CD4-positive, alpha-beta T cell treated with Interleukin-1 beta for 1 hour (primary cell): ENCODE data around the gene COL13A1.

ENCODE experiments used
- DNase-seq, 2 donors: peaks; one replicate each; pipeline ENCODE4 v3.0.0-alpha.2; 2020 to 2022

Gene COL13A1

DNA sequence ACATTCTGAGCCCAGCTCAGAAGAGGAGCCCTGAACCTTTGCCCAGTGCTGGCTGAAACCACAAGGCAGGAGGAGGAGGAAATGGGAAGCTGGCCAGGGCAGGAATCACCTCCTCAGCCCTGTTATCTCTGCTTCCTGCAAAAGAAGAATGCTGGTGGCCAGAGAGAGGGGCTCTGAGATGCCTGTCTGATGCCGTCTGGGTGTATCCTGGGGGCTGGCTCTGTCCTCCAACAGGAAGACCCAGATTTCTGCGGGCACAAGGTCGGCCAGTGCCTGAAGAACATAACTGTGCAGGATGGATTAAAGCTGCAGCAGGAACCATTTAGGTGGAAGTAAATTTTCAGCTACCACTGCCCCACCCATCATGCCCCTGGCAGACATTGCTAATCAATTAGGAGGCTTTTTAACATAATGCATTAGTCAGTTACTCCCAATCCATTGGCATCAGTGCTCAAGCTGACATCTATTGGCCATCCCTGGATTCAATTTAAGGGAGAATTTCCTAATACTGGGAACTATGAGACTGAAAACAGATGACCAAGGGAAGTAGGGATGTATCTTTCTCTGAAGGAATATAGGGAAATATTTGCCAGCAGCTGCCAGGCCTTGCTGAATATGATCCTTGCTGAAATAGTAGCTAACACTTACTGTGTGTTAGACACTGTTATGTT lies 67.7 kb downstream of the COL13A1 start:
- no peak for DNase-seq

DNA sequence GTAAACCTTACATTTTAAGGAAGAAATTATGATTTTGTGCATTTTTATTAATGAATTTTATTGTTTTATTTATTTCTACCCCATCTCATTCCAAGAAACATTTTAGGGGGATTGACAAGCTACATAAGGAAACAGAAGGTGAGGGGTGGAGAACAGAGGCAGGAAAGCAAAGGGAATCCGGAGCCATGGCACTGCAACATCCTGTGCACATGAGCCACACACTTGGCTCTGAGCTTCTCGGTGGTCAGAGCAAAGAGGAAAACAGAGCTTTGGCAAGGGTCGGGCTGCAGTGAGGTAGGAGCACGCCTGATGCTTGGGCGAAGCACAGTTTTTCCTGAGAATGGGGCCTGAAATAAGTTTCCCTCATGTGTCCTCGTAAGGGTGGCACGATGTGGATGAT lies 68.9 kb downstream of the COL13A1 start:
- no peak for DNase-seq

DNA sequence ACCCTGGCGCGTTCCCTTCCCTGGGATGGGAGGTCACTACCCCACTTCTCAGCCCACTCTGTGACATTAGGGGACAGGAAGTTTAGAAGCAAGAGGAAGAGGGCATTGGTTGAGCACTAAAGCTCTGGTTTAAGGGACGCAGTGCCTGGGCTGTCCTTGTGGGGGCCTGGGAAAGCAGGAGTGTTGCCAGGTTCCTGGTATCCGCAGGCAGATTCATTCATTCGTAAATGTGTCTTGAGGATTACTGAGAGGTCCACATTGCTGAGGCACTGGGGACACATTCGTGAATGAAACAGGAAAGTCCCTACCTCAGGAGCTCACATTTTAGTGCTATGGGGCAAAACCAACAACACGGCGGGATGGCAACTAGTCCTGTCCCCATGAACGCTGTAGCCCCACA lies 69.4 kb downstream of the COL13A1 start:
- no peak for DNase-seq

DNA sequence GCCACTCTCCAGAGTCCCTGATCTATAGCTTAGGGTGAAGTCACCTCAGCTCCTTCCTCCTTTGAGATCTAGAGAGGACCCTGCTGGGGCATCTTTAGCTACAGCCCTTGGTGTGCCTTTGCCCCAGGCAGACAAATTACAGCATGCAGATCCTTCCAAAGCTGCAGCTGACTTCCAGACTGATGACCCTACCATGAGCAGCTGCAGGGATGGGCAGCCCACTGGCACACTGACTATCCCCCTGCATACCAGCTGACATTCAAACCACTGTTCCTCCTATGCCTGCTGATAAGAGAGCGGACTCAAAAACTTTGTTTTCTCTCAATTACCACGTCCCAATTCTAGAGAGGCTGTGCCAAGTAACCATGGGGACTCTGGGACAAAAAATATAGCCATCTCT lies 70.6 kb downstream of the COL13A1 start:
- DNase-seq, result no peak

DNA sequence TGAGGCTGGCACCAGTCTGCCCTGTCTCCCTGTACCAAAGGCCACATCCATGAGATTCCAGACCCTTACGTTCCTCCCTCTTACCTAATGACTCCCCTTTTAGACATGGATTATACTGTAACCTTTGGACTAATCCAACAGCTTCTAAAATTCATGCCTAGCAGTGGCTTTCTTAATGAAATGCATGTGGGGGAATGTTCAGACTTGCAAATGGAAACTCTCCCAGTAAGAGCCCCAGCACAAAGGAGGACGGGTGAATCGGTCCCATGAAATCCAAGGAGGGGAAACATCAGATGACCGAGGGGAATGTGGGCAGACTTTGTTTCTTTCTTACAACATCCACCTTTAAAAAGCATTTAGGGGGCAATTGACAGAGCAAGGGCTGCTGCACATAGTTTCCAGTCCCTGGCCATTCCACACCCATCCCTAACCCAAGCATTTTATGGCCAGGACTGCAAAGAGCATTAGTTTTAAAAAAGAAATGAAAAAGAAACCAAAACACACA lies 71.5 kb downstream of the COL13A1 start:
- DNase-seq, result no peak

DNA sequence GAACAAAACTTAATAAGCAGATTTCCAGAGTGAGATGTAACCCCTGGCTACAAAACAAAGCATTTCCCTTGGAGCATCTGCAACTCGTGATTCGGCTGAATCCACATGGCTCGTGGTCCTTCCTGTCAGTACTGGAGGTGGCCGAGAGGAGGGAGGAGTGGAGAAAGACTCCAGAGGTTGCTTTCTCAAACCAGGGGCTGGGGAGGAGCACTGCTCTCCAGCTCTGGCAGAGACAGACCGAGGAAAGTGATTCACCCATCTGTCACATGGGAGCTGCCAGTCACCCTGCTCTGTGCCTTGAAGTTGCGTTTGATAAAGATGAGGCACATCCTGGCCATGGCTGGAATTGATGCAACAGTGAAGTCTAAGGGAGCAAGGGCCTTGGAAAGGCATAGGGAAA lies 72.7 kb downstream of the COL13A1 start:
- DNase-seq, result no peak

DNA sequence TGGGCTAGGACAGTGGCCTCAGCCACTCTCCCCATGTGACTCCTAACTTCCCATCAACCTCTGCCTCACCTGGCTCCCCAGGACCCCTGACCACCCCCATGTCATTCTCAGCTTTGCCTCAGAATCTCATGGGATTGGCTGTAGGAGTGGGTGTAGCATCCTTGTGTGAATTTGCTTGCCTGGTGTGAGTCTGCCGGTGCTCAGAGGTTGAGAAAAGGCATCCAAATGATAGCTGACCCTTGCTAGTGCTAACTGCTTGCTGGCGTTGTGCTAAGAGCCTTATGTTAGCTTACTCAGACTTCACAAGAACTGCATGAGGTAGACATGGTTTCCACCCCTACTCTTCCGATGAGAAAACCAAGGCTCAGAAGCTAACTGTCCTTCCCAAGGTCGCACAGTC lies 74.2 kb downstream of the COL13A1 start:
- DNase-seq, result no peak

DNA sequence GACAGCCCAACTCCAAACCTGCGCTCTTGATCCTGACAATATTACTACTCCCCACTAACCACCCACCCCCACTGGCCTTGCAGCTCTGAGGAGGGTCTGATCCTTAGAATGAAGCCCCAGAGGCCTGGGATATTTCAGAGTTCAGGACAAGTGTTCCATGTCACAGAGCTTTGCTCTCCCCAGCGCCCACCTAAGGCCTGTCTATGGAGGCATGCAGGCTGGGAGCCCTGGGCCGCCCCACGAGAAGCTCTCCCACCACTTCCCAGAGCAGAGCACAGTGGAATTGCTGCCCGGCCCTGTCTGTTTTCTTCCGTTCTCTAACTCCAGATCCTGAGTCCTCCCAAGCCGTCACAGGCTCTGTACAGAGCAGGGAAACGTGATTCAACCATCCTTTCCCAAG lies 74.6 kb downstream of the COL13A1 start:
- no peak for DNase-seq

DNA sequence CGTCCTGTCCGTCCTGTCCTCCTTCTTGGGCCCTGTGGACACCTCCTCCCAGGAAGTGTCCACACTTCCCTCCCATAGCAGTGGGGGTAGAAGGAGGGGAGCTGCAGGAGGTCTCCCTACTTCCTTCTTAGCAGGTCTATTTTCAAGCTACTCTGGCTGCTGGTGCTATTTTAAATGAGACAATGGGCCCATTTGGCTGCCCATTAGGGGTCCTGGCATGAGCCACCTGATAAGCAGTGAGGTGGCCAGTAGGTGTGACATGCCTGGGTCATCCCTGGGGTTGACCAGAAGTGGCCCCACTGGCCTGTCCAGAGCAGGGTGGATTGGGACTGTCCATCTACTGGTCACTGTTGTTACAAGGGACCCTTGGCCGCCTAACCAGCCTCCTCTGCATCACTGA lies 75.2 kb downstream of the COL13A1 start:
- DNase-seq, result no peak

DNA sequence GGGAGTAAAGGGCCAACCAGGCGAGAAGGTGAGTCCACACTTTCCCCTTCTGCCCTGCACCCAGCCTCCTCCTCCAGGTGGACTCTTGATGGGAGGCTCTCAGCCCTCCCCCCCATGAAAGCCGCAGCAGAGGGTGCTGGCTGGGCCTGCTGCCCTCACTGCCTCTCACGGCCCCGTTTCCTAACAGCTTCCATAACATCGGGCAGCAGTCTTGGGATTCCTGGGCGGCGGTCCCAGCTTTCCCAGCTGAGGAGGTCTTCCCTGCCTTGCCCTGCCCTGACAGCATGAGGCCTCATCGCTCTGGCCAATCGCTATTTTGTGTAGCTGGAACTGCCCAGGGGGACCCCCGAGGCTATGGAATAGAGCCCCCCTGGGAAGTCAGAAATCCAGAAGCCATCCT lies 76.3 kb downstream of the COL13A1 start:
- DNase-seq, result no peak

DNA sequence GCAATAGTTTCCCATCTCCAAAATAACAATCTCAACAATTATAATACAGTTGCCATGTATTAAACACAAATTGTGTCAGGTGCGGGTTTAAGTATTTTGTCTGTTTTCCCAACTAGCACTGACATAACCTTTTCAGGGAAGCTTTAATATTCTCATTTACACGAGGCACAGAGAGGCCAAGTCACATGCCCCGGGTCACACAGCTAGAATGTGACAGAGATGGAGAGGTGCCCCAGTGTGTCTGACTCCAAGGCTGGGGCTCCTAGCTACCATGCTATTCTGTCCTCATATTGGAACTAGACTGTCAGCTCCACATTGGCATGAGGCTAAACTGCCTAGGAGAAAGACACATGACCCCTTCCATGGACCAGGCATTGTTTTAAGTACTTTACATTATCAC lies 77.2 kb downstream of the COL13A1 start:
- DNase-seq, result no peak

DNA sequence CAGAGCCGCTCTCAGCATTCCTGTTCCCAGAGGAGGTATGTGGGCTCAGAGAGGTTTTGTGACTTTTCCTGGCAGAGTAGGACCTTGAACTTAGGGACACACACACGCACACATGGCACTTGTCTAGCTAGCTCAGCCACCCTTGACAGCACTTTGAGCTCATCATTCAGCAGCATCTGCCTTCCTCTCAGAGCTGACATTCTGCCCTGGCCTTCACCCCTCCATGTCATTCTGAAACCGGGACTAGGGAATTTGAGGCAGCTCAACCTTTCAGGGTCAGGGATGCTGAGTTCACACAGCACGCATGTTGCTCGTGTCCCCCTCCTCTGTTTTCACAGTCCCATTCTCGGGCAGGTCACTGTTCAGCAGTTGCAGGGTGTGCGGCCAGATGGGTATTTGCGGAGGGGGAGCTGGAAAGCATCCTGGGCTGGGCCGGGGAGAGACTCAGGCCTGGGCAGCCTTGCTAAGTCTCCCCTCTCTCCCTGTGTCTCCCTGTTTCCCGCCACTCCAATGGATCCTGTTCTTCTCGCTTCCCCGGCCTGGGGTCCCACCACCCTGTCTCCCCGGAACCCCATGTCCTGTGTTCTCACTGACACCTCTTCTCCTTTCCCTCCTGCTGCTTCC lies 78.0 kb downstream of the COL13A1 start:
- no peak for DNase-seq

DNA sequence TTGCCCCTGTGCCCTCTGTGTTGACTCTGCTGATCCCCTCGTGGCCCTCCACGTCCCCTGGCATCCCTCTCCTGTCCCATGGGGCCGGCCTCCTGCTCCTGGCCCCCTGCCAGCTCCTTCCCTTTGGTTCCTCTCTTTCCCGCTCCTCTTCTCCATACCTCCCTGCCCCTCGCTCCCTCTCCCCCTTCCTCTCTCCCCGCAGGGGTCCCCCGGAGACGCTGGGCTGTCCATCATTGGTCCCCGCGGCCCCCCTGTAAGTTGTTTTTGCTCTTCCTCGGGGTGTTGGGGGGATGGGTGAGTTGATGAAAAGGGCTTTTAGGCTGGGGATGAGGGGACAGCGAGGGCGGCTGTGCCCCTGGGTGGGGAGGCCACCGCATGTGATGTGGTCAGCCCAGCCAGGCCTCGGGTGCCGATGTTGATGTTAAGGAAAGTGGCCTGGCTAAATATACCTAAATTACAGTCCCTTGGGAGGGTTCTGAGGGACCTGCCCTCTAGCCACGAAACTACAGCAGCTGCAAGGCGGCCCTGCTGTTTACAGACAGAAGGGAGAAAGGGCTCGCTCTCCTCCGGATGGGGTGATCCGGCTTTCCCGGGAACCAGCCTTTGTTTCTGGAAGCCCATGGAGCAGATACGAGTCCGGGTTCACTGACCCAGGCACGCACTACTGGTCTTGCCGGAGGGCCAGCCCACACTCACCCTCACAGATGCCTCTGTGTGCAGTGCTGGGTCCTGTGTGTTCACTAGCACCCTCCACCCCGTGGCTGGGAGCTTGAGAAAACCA lies 78.8 kb downstream of the COL13A1 start:
- no peak for DNase-seq

DNA sequence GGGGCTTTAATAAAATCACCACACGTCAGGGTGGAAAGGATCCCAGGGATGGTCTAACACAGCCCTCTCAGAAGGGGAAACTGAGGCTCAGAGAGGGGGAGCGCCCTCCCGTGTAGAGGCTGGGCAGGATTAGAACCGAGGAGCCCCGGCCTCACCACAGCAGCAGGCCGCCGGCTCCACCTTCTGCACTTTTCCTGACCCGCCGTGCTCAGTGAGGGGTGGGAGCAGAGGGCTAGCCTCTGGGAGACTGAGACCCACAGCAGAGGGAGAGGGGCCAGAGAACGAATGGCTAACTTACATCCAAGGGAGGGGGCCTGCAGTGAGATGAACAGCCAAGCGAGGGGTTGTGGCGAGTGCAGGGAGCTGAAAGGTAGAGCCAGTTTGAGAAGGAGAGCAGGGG lies 79.5 kb downstream of the COL13A1 start:
- DNase-seq, result no peak

DNA sequence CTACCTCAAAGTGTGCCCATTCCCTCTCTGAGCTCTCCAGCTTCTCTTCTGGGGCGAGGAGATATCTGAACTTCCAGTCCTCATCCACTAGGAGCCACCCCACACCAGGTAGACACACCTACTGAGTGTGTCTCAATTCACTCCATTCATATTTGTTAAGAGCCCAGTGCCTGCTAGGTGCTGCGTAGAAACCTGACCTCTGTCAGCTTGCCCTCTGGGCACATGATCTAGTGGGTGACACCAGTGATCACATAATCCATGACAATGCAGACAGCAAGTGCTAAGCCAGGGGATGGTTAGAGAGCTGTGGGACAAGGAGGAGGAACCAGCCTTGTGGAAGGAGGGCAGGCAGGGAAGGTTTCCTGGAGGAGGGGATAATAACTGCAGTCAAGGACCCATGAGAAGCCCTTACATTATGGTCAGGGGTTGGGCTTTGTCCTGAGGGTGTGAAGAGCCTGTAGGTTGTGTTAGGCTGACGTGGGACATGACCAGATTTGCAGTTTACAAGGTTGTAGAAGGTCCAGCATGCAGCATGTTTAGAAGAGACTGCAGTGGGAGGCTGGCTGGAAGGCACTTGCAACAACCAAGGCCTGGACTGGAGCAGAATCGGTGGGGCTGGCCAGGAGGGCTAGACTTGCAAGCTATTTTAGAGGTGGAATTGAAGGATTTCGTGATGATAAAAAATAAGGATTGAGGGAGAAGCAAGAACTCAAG lies 81.8 kb downstream of the COL13A1 start:
- DNase-seq, result no peak

DNA sequence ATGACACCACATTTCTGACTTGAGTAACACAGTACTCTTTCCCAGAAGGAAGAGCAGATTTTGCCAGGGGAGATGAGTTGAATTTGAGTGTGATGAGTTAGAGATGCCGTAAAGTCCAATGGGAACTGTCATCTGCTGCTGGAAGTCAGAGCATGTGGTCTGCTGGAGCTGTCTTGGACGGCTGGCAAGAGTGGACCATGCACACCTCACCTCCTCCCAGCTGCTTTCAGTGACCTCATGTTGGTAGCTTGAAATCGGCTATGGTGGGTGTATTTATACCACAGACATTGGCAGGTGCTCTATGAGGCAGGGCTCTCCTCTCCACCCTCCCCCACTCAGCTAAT lies 82.3 kb downstream of the COL13A1 start:
- no peak for DNase-seq

DNA sequence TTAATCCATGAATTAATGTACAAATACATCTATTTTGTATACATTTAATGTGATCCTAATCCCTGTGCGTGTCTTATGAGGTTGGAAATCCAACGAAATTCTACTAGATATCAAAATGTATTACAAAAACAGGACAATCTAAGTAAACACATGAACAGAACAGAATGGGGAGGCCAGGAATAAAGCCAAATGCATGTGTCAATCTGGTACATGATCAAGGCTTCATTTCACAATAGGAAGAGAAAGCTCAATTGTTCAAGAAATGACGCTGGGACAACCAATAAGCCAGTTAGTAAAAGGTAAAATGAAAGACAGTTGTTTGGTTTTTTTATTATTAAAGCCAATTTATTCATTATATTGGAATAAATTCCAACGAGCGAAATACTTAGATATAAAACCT lies 83.0 kb downstream of the COL13A1 start:
- no peak for DNase-seq

DNA sequence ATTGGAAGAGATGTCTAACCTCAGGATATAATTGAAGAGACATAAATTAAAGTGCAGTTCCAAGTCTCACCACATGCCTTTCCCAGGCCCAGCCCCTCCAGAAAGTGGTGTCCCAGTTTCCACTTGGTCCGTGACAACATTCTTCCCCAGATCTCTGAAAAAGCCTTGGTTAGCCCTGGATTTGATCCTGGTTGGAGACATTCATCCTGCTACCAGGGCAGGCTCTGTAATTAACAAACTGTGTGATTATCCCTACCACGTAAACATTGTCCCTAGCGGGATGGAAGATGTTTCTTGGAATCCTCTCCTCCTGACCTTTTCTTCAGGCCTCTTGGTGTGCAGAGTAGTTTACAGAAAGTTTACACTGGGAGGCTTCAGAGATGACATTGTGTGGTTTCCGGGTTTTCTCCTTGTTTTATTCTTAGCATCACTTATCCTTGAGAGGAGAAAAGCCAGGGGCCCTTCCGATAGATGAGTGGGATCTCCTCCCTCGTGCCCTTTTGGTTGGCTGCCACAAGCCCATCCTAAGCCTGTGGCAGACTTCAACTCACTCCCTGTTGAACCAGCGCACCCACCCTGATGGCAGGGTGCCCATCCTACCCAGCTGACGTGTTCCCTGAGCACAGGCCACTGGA lies 83.8 kb downstream of the COL13A1 start:
- no peak for DNase-seq

DNA sequence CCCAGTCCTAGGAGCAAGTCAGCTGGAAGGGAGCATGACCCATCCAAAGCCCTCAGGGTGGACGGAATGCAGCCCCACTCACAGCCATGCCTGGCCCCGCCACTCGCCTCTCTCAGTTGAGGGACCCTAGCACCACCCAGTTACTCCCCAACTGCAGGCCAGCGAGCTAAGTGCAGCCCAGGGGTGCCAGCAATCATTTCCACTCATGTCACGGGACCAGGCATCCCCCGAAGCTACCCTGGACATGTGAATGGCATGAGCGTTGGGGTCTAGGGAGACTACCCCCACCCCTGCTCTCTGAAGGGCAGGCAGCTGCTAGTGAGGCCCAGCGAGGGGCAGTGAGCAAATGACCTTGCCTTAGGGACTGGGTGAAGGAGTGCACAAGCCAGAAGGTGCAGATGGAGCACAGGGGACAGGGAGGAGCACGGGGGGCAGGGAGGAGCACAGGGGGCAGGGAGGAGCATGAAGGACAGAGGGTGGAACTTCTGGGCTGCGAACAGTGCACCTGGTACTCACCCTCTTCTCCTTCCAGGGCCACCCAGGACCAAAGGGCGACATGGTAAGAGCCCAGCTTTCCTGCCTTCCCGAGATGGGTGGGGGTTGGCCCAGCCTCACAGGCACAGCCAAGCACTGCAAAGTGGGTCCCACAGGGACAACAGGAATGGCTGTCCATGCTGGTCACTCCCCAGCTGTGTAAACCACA lies 87.3 kb downstream of the COL13A1 start:
- no peak for DNase-seq

DNA sequence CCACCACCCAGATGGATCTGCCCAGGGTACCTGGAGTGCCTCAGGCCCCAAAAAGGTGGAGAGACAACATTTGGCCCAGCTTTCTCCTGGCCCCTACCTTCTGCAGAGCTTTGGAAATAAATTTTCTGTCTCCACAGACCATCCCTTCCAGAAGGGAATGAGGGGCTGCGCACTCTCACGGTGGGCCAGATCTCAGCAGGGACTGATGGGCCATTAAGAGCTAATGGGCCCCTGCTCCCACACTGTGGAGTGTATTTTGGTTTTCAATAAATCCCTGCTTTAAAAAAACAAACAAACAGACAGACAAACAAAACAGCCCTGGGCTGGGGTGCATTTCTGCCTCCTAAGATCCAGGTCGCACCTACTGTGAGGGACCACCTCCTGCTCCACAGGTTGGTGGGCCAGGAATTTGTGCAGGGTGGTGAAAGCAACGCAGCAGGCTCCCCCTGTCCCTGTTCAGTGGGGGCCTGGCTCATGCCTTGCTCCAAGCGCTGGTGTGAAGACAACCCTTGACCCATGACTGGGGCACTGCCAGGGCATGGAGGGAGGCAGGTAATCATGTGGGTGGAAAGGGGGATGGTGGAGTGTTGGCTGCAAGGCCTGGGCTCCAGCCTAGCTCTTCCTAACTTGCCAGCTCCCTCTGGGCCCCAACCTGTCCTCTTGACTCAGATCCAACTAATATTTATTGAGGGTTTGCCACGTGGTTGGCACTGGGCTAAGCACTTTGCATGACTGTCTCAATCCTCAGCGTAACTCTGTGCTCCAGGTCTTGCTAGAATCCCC lies 88.5 kb downstream of the COL13A1 start:
- no peak for DNase-seq

DNA sequence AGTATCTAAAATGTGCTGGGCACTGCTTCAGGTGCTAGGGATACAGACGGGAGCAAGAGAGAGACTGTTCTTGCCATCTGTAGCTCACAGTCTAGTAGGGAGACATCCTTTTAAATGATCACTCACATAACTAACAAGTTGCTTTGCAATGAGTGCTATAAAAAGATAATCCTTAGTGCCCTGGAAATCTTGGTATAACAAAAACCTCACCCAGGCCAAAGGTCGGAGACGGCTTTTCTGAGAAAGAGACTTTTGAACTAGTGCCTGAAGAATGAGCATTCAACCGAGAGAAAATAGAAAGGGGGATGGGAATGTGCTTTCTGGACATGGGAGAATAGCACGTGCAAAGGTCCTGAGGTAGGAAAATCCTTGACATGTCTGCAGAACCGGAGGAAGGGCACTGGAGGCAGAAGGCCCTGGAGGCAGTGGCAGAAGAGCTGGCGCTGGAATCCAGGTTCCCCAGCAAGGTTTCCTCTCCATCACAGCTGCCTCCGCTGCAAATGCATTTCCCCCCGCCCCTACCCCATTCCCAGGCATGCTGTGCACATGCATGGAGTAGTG lies 89.4 kb downstream of the COL13A1 start:
- no peak for DNase-seq
